DMS53 treated with DMSO at 0.1 percent for 48 hours (cell line): Measurements from ENCODE around the gene STUM.
"Not testable (repeated sequence)": the region's sequence is repeated elsewhere in the genome, so short reads cannot be mapped to it uniquely, and the experiment has no call there.

Experiments used
- DNase-seq: peaks from one replicate; lab custom pipeline; 2025; ENCODE audit not compliant: unreplicated experiment; lab: John Stamatoyannopoulos, UW

The STUM gene

GRCh38 chr1:226637147-226637935 lies 88.8 kb downstream of the STUM start:
- DNase-seq = no peak

GRCh38 chr1:226638001-226638601 lies 89.5 kb downstream of the STUM start:
- DNase-seq = no peak

- no peak for DNase-seq
These were observed 90.0 kb downstream of the STUM start for GRCh38 chr1:226638608-226639007.

GRCh38 chr1:226639206-226639605 lies 90.6 kb downstream of the STUM start:
- DNase-seq = not testable (repeated sequence)

GRCh38 chr1:226639631-226640061 lies 91.1 kb downstream of the STUM start:
- no peak for DNase-seq

- no peak for DNase-seq
These were observed 92.0 kb downstream of the STUM start for GRCh38 chr1:226640321-226641136.

GRCh38 chr1:226641671-226642231 lies 93.2 kb downstream of the STUM start:
- DNase-seq = no peak

GRCh38 chr1:226642421-226642820 lies 93.9 kb downstream of the STUM start:
- no peak for DNase-seq

- no peak for DNase-seq
These were observed 94.6 kb downstream of the STUM start for GRCh38 chr1:226643177-226643576.

- no peak for DNase-seq
These were observed 95.3 kb downstream of the STUM start for GRCh38 chr1:226643611-226644540.

GRCh38 chr1:226644541-226645176 lies 96.1 kb downstream of the STUM start:
- no peak for DNase-seq

- no peak for DNase-seq
These were observed 96.9 kb downstream of the STUM start for GRCh38 chr1:226645279-226645976.

- DNase-seq = no peak
These were observed 97.7 kb downstream of the STUM start for GRCh38 chr1:226646026-226646869.

- no peak for DNase-seq
These were observed 98.4 kb downstream of the STUM start for GRCh38 chr1:226646870-226647449.

- DNase-seq = no peak
These were observed 99.2 kb downstream of the STUM start for GRCh38 chr1:226647719-226648118.

GRCh38 chr1:226648421-226648820 lies 99.9 kb downstream of the STUM start:
- DNase-seq = no peak

- no peak for DNase-seq
These were observed 100.7 kb downstream of the STUM start for GRCh38 chr1:226649244-226649643.

- DNase-seq = no peak
These were observed 101.2 kb downstream of the STUM start for GRCh38 chr1:226649780-226650179.
